Glutamatergic neuron (in vitro differentiated cells): ENCODE results near the gene ERBIN. TPM values are rescaled to one million over a fixed set of nuclear protein-coding genes. Genes with fewer than 3 reads are reported as not detected.

Experiments used
- DNase-seq: peaks from one replicate; pipeline ENCODE4 v3.0.0; 2022
- H3K27ac Mint-ChIP-seq: one replicate; pipeline ENCODE4 v1.8.0; 2020; ENCODE audit warnings: mild to moderate bottlenecking, mixed read lengths, inconsistent platforms; ENCODE audit not compliant: unreplicated experiment
- H3K27me3 Mint-ChIP-seq: one replicate; pipeline ENCODE4 v1.8.0; 2020; ENCODE audit warnings: mild to moderate bottlenecking, moderate library complexity, mixed read lengths, inconsistent platforms; ENCODE audit not compliant: unreplicated experiment
- H3K36me3 Mint-ChIP-seq: one replicate; pipeline ENCODE4 v1.8.0; 2020; ENCODE audit warnings: mild to moderate bottlenecking, mixed read lengths, inconsistent platforms; ENCODE audit not compliant: unreplicated experiment
- H3K4me1 Mint-ChIP-seq: one replicate; pipeline ENCODE4 v1.8.0; 2020; ENCODE audit warnings: mild to moderate bottlenecking, low read depth, mixed read lengths, inconsistent platforms; ENCODE audit not compliant: unreplicated experiment
- H3K4me3 Mint-ChIP-seq: one replicate; pipeline ENCODE4 v1.8.0; 2020; ENCODE audit warnings: mild to moderate bottlenecking, mixed read lengths, inconsistent platforms; ENCODE audit not compliant: unreplicated experiment
- H3K9me3 Mint-ChIP-seq: one replicate; pipeline ENCODE4 v1.8.0; 2020; ENCODE audit warnings: mild to moderate bottlenecking, moderate library complexity, mixed read lengths, inconsistent platforms; ENCODE audit not compliant: unreplicated experiment
- CTCF ChIP-seq: fragments of 200-600 bp; sonication (generic); IDR thresholded peaks from one replicate; pipeline ENCODE4 v1.5.0; 2021; ENCODE audit not compliant: partially characterized antibody, unreplicated experiment
- total RNA-seq: library from RNA; stranded (reverse); fragmentation: NEBNext Ultra II Directional; extraction: Animal tissue kit (Norgen Biotek cat#: 25700); gene quantifications from one replicate; pipeline ENCODE4 v1.2.1, GENCODE V29; 2021; ENCODE audit not compliant: unreplicated experiment

ERBIN gene
- total RNA-seq, 1 donor from 2014 or later: 67.7 TPM

- no peaks in the 10 kb centered on the region for H3K9me3 Mint-ChIP-seq
- peaks cover 16% of the 10 kb centered on the region for H3K4me1 Mint-ChIP-seq
- H3K36me3 Mint-ChIP-seq: no peaks in the 10 kb centered on the region
- no peak overlapping the region for H3K4me3 Mint-ChIP-seq
- no peak for TF ChIP-seq CTCF
- no peaks in the 10 kb centered on the region for H3K27me3 Mint-ChIP-seq
- no peak overlapping the region for H3K27ac Mint-ChIP-seq
- DNase-seq: no peak
Measured at GRCh38 chr5:65986796-65987195, 60.4 kb downstream of the ERBIN start.

GRCh38 chr5:65987982-65988381 is 61.6 kb downstream of the ERBIN start:
- no peak for DNase-seq
- H3K9me3 Mint-ChIP-seq: no peaks in the 10 kb centered on the region
- TF ChIP-seq CTCF: no peak
- H3K27ac Mint-ChIP-seq: no peak overlapping the region
- H3K36me3 Mint-ChIP-seq: no peaks in the 10 kb centered on the region
- no peak overlapping the region for H3K4me3 Mint-ChIP-seq
- peaks cover 16% of the 10 kb centered on the region for H3K4me1 Mint-ChIP-seq
- H3K27me3 Mint-ChIP-seq: no peaks in the 10 kb centered on the region

- Mint-ChIP-seq H3K4me3 (no peak overlapping the region), H3K4me1 (peaks cover 9% of the 10 kb centered on the region), H3K27ac (no peak overlapping the region), H3K27me3 (no peaks in the 10 kb centered on the region), H3K9me3 (no peaks in the 10 kb centered on the region), H3K36me3 (no peaks in the 10 kb centered on the region)
- DNase-seq: no peak
- TF ChIP-seq CTCF: no peak
Measured at GRCh38 chr5:65989158-65989557, 62.8 kb downstream of the ERBIN start.

- H3K4me3 Mint-ChIP-seq: no peak overlapping the region
- H3K36me3 Mint-ChIP-seq: no peaks in the 10 kb centered on the region
- peaks cover 2% of the 10 kb centered on the region for H3K9me3 Mint-ChIP-seq
- H3K27me3 Mint-ChIP-seq: no peaks in the 10 kb centered on the region
- H3K27ac Mint-ChIP-seq: no peak overlapping the region
- H3K4me1 Mint-ChIP-seq: peaks cover 2% of the 10 kb centered on the region
- TF ChIP-seq CTCF: no peak
- no peak for DNase-seq
Measured at GRCh38 chr5:65992630-65993029, 66.3 kb downstream of the ERBIN start.

GRCh38 chr5:65994117-65994786 is 67.9 kb downstream of the ERBIN start:
- Mint-ChIP-seq H3K27ac (no peak overlapping the region), H3K4me3 (no peak overlapping the region), H3K36me3 (no peaks in the 10 kb centered on the region), H3K27me3 (peaks cover 2% of the 10 kb centered on the region), H3K9me3 (peaks cover 2% of the 10 kb centered on the region), H3K4me1 (peaks cover 2% of the 10 kb centered on the region)
- no peak for DNase-seq
- TF ChIP-seq CTCF: no peak
